ENCODE measurements around the gene WBP4. TPM values are rescaled to one million over a fixed set of nuclear protein-coding genes. Genes with fewer than 3 reads are reported as not detected.

WBP4 gene
- total RNA-seq, 1 donor from 2014 or later, result 6.8 TPM

GRCh38 chr13:41058295-41059070 lies 2.8 kb upstream of the WBP4 start:
- Histone ChIP-seq H3K27ac (ENCODE audit: low read depth, low read length) (peak overlapping the region; percentile 97), H3K4me1 (ENCODE audit: control insufficient read depth in 3 of 3, insufficient read depth in 3 of 3, low read length in 3 of 3) (peaks cover 38 to 52% (median 51%) of the 10 kb centered on the region in 3 donors), H3K36me3 (ENCODE audit: control insufficient read depth in 3 of 3, insufficient read depth in 3 of 3, low read length in 3 of 3) (peaks cover 0 to 3% (median 0%) of the 10 kb centered on the region in 3 donors), H3K27me3 (ENCODE audit: control insufficient read depth in 3 of 3, insufficient read depth in 3 of 3, low read length in 3 of 3) (no peaks in the 10 kb centered on the region), H3K4me3 (ENCODE audit: low read length in 3 of 3) (peak overlapping the region; percentile 23 to 98 (median 88)), H3K9me3 (ENCODE audit: control insufficient read depth in 3 of 3, low read length in 3 of 3) (no peaks in the 10 kb centered on the region), H3K9ac (ENCODE audit: low read depth in 1 of 3, low read length in 3 of 3) (peak overlapping the region; percentile 7 to 94 (median 81))

DNA sequence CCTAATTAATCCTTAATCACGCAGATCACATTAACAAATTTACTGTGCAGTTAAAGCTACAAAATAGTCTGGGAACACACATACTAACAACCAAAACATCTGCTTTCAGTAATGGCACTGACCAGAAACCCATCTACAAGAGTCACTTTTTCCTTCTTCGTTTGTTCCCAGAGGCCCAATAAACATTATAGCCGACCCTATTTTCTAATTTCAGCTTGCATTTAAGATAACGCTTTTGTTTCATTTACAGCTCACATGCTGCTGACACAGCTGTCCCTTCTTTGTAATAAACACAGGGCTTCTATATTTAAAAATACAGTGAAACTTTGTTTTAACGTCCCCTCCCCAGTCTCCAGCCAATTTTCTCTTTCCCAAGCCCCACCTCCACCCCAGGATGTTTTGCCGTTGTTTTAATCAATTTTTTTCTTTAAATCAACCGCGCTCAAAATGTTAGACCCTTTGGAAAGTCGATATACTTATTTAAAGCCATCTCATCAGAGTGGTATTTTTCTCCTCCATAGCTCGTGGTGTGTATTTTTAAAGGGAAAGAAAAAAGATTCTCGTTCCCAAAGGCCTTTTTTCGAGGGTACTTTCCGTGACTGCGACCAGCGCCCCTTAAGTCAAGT lies 1.7 kb upstream of the WBP4 start:
- peak overlapping the region; percentile 81 to 98 (median 94) for H3K9ac ChIP-seq (ENCODE audit: low read depth in 1 of 3, low read length in 3 of 3)
- H3K4me3 ChIP-seq (ENCODE audit: low read length in 3 of 3), result peak overlapping the region; percentile 88 to 98 (median 96)
- H3K27me3 ChIP-seq (ENCODE audit: control insufficient read depth in 3 of 3, insufficient read depth in 3 of 3, low read length in 3 of 3), result no peaks in the 10 kb centered on the region
- H3K9me3 ChIP-seq (ENCODE audit: control insufficient read depth in 3 of 3, low read length in 3 of 3), result no peaks in the 10 kb centered on the region
- H3K27ac ChIP-seq (ENCODE audit: low read depth, low read length), result peak overlapping the region; percentile 97
- peaks cover 0 to 5% (median 3%) of the 10 kb centered on the region in 3 donors for H3K36me3 ChIP-seq (ENCODE audit: control insufficient read depth in 3 of 3, insufficient read depth in 3 of 3, low read length in 3 of 3)
- peaks cover 37 to 52% (median 46%) of the 10 kb centered on the region in 3 donors for H3K4me1 ChIP-seq (ENCODE audit: control insufficient read depth in 3 of 3, insufficient read depth in 3 of 3, low read length in 3 of 3)

DNA sequence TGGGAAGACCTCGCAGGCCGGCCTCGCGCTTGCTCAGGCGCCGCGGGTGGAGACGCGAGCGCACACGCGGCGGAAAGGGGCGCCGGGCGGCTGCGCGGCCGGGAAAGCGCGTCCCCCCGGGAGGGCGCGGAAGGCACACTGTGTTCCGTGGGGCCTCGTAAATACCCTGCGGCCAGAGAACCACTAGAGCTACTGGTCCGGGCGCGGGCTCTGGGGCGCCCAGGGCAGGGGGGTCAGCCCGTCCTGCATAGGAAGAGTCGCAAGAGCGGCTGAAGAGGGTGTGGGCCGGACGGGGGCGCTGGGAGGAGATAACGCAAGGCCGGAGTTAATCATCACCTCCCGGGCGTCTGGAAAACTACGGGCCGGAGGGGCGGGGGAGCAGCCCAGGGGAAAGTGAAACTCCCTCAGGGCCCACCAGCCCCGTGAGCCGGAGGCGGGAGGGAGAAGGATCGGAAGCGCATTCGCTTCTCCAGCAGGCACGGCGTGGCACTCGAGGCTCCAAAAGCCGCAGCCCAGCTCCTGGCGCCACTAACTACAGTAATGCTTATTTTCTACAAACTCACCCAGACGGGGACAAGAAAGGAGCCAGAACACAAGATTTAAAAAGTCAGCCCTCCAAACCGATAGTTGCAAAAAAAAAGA lies 1.1 kb upstream of the WBP4 start:
- Histone ChIP-seq H3K27ac (ENCODE audit: low read depth, low read length) (peak overlapping the region; percentile 97), H3K4me1 (ENCODE audit: control insufficient read depth in 3 of 3, insufficient read depth in 3 of 3, low read length in 3 of 3) (peaks cover 34 to 47% (median 46%) of the 10 kb centered on the region in 3 donors), H3K36me3 (ENCODE audit: control insufficient read depth in 3 of 3, insufficient read depth in 3 of 3, low read length in 3 of 3) (peaks cover 0 to 5% (median 5%) of the 10 kb centered on the region in 3 donors), H3K4me3 (ENCODE audit: low read length in 3 of 3) (peak overlapping the region; percentile 88 to 98 (median 96)), H3K9me3 (ENCODE audit: control insufficient read depth in 3 of 3, low read length in 3 of 3) (no peaks in the 10 kb centered on the region), H3K27me3 (ENCODE audit: control insufficient read depth in 3 of 3, insufficient read depth in 3 of 3, low read length in 3 of 3) (no peaks in the 10 kb centered on the region), H3K9ac (ENCODE audit: low read depth in 1 of 3, low read length in 3 of 3) (peak overlapping the region; percentile 81 to 98 (median 94))

- Histone ChIP-seq H3K27ac (ENCODE audit: low read depth, low read length) (peak overlapping the region; percentile 97), H3K4me3 (ENCODE audit: low read length in 3 of 3) (peak overlapping the region; percentile 88 to 98 (median 96)), H3K9ac (ENCODE audit: low read depth in 1 of 3, low read length in 3 of 3) (peak overlapping the region; percentile 81 to 98 (median 94)), H3K4me1 (ENCODE audit: control insufficient read depth in 3 of 3, insufficient read depth in 3 of 3, low read length in 3 of 3) (peaks cover 39 to 51% (median 49%) of the 10 kb centered on the region in 3 donors), H3K27me3 (ENCODE audit: control insufficient read depth in 3 of 3, insufficient read depth in 3 of 3, low read length in 3 of 3) (no peaks in the 10 kb centered on the region), H3K36me3 (ENCODE audit: control insufficient read depth in 3 of 3, insufficient read depth in 3 of 3, low read length in 3 of 3) (peaks cover 0 to 10% (median 8%) of the 10 kb centered on the region in 3 donors), H3K9me3 (ENCODE audit: control insufficient read depth in 3 of 3, low read length in 3 of 3) (no peaks in the 10 kb centered on the region)
Observed at GRCh38 chr13:41060724-41061074, 610 bp upstream of the WBP4 start.

DNA sequence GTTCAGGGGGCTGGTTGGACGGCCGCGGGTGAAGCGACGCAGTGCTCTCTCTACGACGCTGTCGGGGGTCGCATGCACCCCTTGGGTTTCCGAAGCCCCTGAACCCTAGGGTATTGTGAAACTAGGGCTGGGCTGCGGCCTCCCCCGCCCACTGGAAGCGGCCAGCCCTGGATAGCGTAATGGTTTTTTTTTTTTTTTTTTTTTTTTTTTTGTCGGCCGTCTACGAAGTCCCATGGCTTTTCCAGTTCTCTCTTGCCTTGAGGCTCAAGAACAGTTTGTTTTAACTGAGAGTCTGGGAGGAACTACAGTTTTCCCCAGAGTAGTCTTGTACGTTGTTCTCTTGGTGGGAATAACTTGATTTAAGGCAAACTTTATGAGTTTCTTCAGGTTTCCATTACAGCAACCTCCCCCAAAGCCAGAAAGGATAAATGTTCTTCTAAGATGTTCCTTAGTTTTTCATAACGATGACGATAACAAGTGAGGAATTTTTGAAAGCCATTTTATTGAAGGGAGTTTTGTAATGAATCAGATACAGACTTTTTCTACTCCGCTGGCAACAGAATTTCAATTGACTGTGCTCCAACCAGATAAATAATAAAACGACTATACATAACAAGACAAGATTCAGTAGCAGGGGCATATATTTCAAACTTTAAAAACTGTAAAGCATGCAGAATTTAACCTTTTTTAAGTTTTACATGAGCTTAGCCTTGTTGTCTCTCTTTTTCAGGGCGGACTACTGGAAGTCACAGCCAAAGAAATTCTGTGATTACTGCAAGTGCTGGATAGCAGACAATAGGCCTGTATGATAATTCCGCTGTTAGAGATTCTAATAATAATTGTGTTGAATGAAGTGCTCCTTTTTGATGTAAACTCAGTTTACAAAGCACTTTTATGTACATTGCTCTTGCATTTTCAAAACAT lies 867 bp downstream of the WBP4 start:
- Histone ChIP-seq H3K4me1 (ENCODE audit: control insufficient read depth in 3 of 3, insufficient read depth in 3 of 3, low read length in 3 of 3) (peaks cover 33 to 47% (median 44%) of the 10 kb centered on the region in 3 donors), H3K36me3 (ENCODE audit: control insufficient read depth in 3 of 3, insufficient read depth in 3 of 3, low read length in 3 of 3) (peaks cover 3 to 23% (median 20%) of the 10 kb centered on the region in 3 donors), H3K9me3 (ENCODE audit: control insufficient read depth in 3 of 3, low read length in 3 of 3) (no peaks in the 10 kb centered on the region), H3K4me3 (ENCODE audit: low read length in 3 of 3) (peak overlapping the region; percentile 88 to 98 (median 96)), H3K27ac (ENCODE audit: low read depth, low read length) (peak overlapping the region; percentile 97), H3K27me3 (ENCODE audit: control insufficient read depth in 3 of 3, insufficient read depth in 3 of 3, low read length in 3 of 3) (no peaks in the 10 kb centered on the region), H3K9ac (ENCODE audit: low read depth in 1 of 3, low read length in 3 of 3) (peak overlapping the region; percentile 81 to 98 (median 94))

DNA sequence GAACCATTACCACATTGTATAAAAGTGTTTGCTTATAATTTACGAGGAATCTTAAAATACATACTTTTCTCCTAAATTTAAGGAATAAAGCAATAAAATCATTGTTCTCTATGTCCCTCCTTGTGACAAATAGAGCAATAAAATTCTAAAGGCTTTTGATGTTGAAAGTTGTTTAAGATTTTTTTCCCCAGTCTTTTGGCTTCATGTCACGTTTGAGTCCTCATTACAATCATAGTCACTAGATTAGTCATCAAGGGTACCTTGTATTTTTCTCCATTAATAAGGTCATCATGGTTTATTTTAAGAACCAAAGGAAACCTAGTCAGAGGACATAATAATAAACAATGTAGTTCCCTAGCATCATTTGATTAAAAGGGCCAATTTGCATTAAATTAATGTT lies 3.2 kb downstream of the WBP4 start:
- Histone ChIP-seq H3K9me3 (ENCODE audit: control insufficient read depth in 3 of 3, low read length in 3 of 3) (no peaks in the 10 kb centered on the region), H3K4me1 (ENCODE audit: control insufficient read depth in 3 of 3, insufficient read depth in 3 of 3, low read length in 3 of 3) (peaks cover 17 to 32% (median 25%) of the 10 kb centered on the region in 3 donors), H3K36me3 (ENCODE audit: control insufficient read depth in 3 of 3, insufficient read depth in 3 of 3, low read length in 3 of 3) (peaks cover 9 to 44% (median 34%) of the 10 kb centered on the region in 3 donors), H3K27me3 (ENCODE audit: control insufficient read depth in 3 of 3, insufficient read depth in 3 of 3, low read length in 3 of 3) (no peaks in the 10 kb centered on the region), H3K9ac (ENCODE audit: low read depth in 1 of 3, low read length in 3 of 3) (peak overlapping the region in 2 of 3 donors; percentile 17 to 28), H3K27ac (ENCODE audit: low read depth, low read length) (peak overlapping the region; percentile 97), H3K4me3 (ENCODE audit: low read length in 3 of 3) (no peak overlapping the region)

- Histone ChIP-seq H3K4me3 (ENCODE audit: low read length in 3 of 3) (peak overlapping the region in 1 of 3 donors; percentile 27), H3K9me3 (ENCODE audit: control insufficient read depth in 3 of 3, low read length in 3 of 3) (no peaks in the 10 kb centered on the region), H3K27ac (ENCODE audit: low read depth, low read length) (peak overlapping the region; percentile 97), H3K27me3 (ENCODE audit: control insufficient read depth in 3 of 3, insufficient read depth in 3 of 3, low read length in 3 of 3) (no peaks in the 10 kb centered on the region), H3K4me1 (ENCODE audit: control insufficient read depth in 3 of 3, insufficient read depth in 3 of 3, low read length in 3 of 3) (peaks cover 17 to 32% (median 24%) of the 10 kb centered on the region in 3 donors), H3K9ac (ENCODE audit: low read depth in 1 of 3, low read length in 3 of 3) (peak overlapping the region in 2 of 3 donors; percentile 27 to 44), H3K36me3 (ENCODE audit: control insufficient read depth in 3 of 3, insufficient read depth in 3 of 3, low read length in 3 of 3) (peaks cover 13 to 47% (median 39%) of the 10 kb centered on the region in 3 donors)
Observed at GRCh38 chr13:41065078-41065477, 3.8 kb downstream of the WBP4 start.

- Histone ChIP-seq H3K27me3 (ENCODE audit: control insufficient read depth in 3 of 3, insufficient read depth in 3 of 3, low read length in 3 of 3) (no peaks in the 10 kb centered on the region), H3K9me3 (ENCODE audit: control insufficient read depth in 3 of 3, low read length in 3 of 3) (no peaks in the 10 kb centered on the region), H3K4me1 (ENCODE audit: control insufficient read depth in 3 of 3, insufficient read depth in 3 of 3, low read length in 3 of 3) (peaks cover 0 to 4% (median 0%) of the 10 kb centered on the region in 3 donors), H3K4me3 (ENCODE audit: low read length in 3 of 3) (no peak overlapping the region), H3K27ac (ENCODE audit: low read depth, low read length) (no peak overlapping the region), H3K9ac (ENCODE audit: low read depth in 1 of 3, low read length in 3 of 3) (no peak overlapping the region), H3K36me3 (ENCODE audit: control insufficient read depth in 3 of 3, insufficient read depth in 3 of 3, low read length in 3 of 3) (peaks cover 33 to 77% (median 54%) of the 10 kb centered on the region in 3 donors)
Observed at GRCh38 chr13:41074523-41074922, 13.2 kb downstream of the WBP4 start.

DNA sequence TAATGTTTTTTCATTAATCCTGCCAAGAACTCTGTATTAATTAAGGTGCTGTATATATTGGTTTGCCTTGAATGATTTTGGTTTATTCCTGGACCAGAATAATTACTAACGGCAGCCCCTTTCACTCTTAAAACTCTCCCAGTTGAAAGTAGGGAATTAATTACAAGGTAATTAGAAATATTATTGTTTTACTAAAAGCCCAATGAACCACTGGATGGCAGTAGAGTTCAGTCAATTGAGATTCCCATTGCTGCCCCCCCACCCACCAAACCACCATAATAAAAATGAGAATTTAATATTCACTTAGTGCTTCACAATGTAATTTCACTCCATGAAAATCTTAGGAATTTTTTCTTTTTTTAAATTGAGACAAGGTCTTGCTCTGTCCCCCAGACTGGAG lies 13.7 kb downstream of the WBP4 start:
- peaks cover 30 to 79% (median 52%) of the 10 kb centered on the region in 3 donors for H3K36me3 ChIP-seq (ENCODE audit: control insufficient read depth in 3 of 3, insufficient read depth in 3 of 3, low read length in 3 of 3)
- H3K9ac ChIP-seq (ENCODE audit: low read depth in 1 of 3, low read length in 3 of 3), result no peak overlapping the region
- H3K4me1 ChIP-seq (ENCODE audit: control insufficient read depth in 3 of 3, insufficient read depth in 3 of 3, low read length in 3 of 3), result peaks cover 0 to 4% (median 0%) of the 10 kb centered on the region in 3 donors
- H3K4me3 ChIP-seq (ENCODE audit: low read length in 3 of 3), result no peak overlapping the region
- no peak overlapping the region for H3K27ac ChIP-seq (ENCODE audit: low read depth, low read length)
- H3K27me3 ChIP-seq (ENCODE audit: control insufficient read depth in 3 of 3, insufficient read depth in 3 of 3, low read length in 3 of 3), result no peaks in the 10 kb centered on the region
- H3K9me3 ChIP-seq (ENCODE audit: control insufficient read depth in 3 of 3, low read length in 3 of 3), result no peaks in the 10 kb centered on the region

All from skeletal muscle tissue (tissue), 4 donors.